SU-DHL-6 (cell line): ENCODE measurements around the gene ERBB4.

Experiments
- H2AFZ ChIP-seq: fragments of 200-600 bp; sonication (generic); 2 replicates; pipeline ENCODE4 v1.6.1; 2014; ENCODE audit warnings: low read depth, mild to moderate bottlenecking, moderate library complexity, mixed read lengths, antibody characterized with exemption, low read length; ENCODE audit not compliant: severe bottlenecking
- H3F3A ChIP-seq: fragments of 200-600 bp; shearing (Covaris generic); 2 replicates; pipeline ENCODE4 v1.6.0; 2016; ENCODE audit warnings: antibody characterized with exemption, mild to moderate bottlenecking; ENCODE audit not compliant: insufficient read depth
- H3K27ac ChIP-seq: fragments of 200-600 bp; sonication (generic); 2 replicates; pipeline ENCODE4 v1.5.1; 2016; ENCODE audit warnings: low read depth, mild to moderate bottlenecking, low read length, moderate library complexity, mixed read lengths
- H3K27me3 ChIP-seq: fragments of 200-600 bp; sonication (generic), shearing (Covaris generic); 2 replicates; pipeline ENCODE4 v1.6.0; 2014; ENCODE audit warnings: mild to moderate bottlenecking, low read length
- H3K36me3 ChIP-seq: fragments of 200-600 bp; sonication (generic); 2 replicates; pipeline ENCODE4 v1.6.1; 2014; ENCODE audit warnings: mild to moderate bottlenecking, low read length, mixed read lengths
- H3K4me2 ChIP-seq: fragments of 300-600, 200-600 bp; shearing (Covaris generic), sonication (generic); 2 replicates; pipeline ENCODE4 v1.6.0; 2014; ENCODE audit warnings: low read length, low read depth, mild to moderate bottlenecking; ENCODE audit not compliant: poor library complexity, severe bottlenecking
- H3K4me3 ChIP-seq: fragments of 200-600 bp; sonication (generic); 2 replicates; pipeline ENCODE4 v1.5.1; 2014; ENCODE audit warnings: antibody characterized with exemption, low read length, mild to moderate bottlenecking, mixed read lengths; ENCODE audit not compliant: insufficient read depth, poor library complexity, severe bottlenecking
- H3K79me2 ChIP-seq: fragments of 200-600 bp; sonication (generic); 2 replicates; pipeline ENCODE4 v1.6.1; 2014; ENCODE audit warnings: mild to moderate bottlenecking, low read length, moderate library complexity; ENCODE audit not compliant: insufficient read depth
- H3K9ac ChIP-seq: fragments of 200-600 bp; sonication (generic); 2 replicates; pipeline ENCODE4 v1.7.0; 2014; ENCODE audit warnings: mild to moderate bottlenecking, low read length
- H3K9me2 ChIP-seq: fragments of 200-600 bp; sonication (generic); replicated peaks from 2 replicates; pipeline ENCODE4 v1.6.1; 2014; ENCODE audit warnings: low read length; ENCODE audit not compliant: insufficient read depth
- H3K9me3 ChIP-seq: fragments of 200-600 bp; sonication (generic); 2 replicates; pipeline ENCODE4 v1.6.1; 2014; ENCODE audit warnings: low read length, mixed read lengths; ENCODE audit not compliant: insufficient read depth
- H4K20me1 ChIP-seq: fragments of 200-600 bp; sonication (generic); 2 replicates; pipeline ENCODE4 v1.6.1; 2014; ENCODE audit warnings: low read depth, mild to moderate bottlenecking, antibody characterized with exemption, low read length, moderate library complexity, mixed read lengths
- EZH2phosphoT487 ChIP-seq: fragments of 200-600 bp; sonication (generic), shearing (Covaris generic); conservative IDR thresholded peaks from 2 replicates; pipeline ENCODE4 v1.6.1; 2018; ENCODE audit warnings: mild to moderate bottlenecking, antibody characterized with exemption, low read length, moderate library complexity, mixed read lengths
- TF ChIP-seq, protein P1 (sequence below): fragments of 200-600 bp; sonication (generic); IDR thresholded peaks from one replicate; pipeline ENCODE4 v1.5.1; 2017; ENCODE audit warnings: antibody characterized with exemption, mild to moderate bottlenecking, low read length, moderate library complexity; ENCODE audit not compliant: insufficient read depth, poor library complexity, severe bottlenecking

ERBB4 gene

DNA sequence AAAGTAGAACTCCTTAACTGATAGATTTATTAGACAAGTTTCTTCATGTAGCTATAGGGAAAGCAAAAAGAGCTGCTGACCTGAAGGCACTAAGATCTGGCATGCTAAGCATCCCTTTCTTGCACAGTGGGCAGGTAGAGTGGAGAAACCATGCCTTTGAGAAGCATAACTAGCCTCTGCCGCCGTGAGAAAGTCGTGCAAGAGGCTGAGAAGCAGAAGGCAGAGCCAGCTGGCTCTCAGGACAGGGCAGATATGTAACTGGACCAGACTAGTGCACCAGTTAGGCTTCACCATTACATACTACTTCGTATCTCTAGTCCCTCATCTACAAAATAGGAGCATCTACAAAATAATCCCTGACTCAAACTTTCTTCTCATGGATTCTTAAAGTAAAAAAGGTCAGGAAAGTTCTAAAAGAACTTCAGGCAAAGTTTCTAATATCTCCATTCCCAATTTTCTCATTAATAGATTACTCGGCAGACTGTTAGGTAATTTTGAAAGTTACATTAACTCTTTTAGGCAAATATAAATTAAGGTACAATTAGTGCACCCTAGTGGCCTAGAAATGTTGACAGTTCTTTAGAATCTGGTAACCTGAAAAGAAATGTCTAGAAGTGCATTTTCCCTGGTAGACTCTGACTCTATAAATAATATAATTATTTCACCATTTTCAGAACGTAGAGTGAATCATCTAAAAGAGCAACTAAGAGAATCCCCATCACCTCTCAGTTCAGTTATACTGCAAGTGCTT lies 10.3 kb downstream of the ERBB4 start:
- Histone ChIP-seq H3F3A (no peaks in the 10 kb centered on the region), H4K20me1 (no peaks in the 10 kb centered on the region), H3K4me2 (no peak overlapping the region), H3K4me3 (no peak overlapping the region), H3K27ac (no peak overlapping the region), H2AFZ (no peak overlapping the region), H3K9ac (no peak overlapping the region), H3K79me2 (no peaks in the 10 kb centered on the region), H3K36me3 (no peaks in the 10 kb centered on the region), H3K27me3 (no peaks in the 10 kb centered on the region), H3K9me3 (no peaks in the 10 kb centered on the region), H3K9me2 (no peaks in the 10 kb centered on the region)
- TF ChIP-seq, protein P1, sequence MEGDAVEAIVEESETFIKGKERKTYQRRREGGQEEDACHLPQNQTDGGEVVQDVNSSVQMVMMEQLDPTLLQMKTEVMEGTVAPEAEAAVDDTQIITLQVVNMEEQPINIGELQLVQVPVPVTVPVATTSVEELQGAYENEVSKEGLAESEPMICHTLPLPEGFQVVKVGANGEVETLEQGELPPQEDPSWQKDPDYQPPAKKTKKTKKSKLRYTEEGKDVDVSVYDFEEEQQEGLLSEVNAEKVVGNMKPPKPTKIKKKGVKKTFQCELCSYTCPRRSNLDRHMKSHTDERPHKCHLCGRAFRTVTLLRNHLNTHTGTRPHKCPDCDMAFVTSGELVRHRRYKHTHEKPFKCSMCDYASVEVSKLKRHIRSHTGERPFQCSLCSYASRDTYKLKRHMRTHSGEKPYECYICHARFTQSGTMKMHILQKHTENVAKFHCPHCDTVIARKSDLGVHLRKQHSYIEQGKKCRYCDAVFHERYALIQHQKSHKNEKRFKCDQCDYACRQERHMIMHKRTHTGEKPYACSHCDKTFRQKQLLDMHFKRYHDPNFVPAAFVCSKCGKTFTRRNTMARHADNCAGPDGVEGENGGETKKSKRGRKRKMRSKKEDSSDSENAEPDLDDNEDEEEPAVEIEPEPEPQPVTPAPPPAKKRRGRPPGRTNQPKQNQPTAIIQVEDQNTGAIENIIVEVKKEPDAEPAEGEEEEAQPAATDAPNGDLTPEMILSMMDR, result no peak
- TF ChIP-seq EZH2phosphoT487, result no peak

DNA sequence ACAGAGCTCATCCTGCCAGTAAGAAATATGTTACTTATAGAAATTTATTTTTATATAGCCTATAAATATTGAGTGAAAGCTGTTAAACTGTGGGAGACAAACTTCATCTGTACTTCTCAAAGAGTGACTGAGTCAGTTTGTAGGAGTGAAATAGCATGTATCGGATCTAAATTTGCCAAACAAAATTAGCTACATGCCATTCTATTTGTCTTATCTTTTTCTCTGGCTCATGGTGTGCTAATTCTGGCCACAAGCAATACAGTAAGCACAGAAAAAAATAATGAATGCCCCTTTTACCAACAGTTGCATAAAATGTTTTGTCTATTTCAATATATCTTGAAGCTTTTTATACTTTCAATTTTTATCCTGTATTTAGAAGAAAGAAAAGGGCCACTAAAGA lies 12.5 kb downstream of the ERBB4 start:
- Histone ChIP-seq H4K20me1 (no peaks in the 10 kb centered on the region), H3K79me2 (no peaks in the 10 kb centered on the region), H3K4me2 (no peak overlapping the region), H3K9me2 (no peaks in the 10 kb centered on the region), H3K27me3 (no peaks in the 10 kb centered on the region), H3K27ac (no peak overlapping the region), H3K36me3 (no peaks in the 10 kb centered on the region), H3F3A (no peaks in the 10 kb centered on the region), H3K9me3 (no peaks in the 10 kb centered on the region), H3K4me3 (no peak overlapping the region), H3K9ac (no peak overlapping the region), H2AFZ (no peak overlapping the region)
- TF ChIP-seq EZH2phosphoT487, result no peak
- TF ChIP-seq, protein P1, result no peak

DNA sequence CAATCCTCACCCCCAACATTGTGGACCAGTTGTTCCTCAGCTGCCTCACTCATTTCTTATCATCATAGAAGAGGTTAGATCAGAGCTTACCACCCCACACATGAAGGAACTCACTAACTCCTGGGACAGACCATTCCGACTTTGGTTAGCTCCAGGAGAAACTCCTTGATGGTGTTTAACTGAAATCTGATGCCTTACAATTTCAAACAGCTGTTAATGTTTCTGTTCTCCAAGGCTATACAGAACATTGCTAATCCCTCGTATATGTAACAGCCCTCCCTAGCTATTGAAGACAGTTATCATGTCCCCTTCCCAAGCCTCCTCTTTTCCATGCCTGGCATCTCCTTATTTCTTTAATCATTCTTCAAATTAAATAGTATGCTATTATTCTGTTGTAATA lies 14.8 kb downstream of the ERBB4 start:
- Histone ChIP-seq H3F3A (no peaks in the 10 kb centered on the region), H3K27ac (no peak overlapping the region), H3K27me3 (no peaks in the 10 kb centered on the region), H4K20me1 (no peaks in the 10 kb centered on the region), H2AFZ (no peak overlapping the region), H3K9ac (no peak overlapping the region), H3K9me3 (no peaks in the 10 kb centered on the region), H3K79me2 (no peaks in the 10 kb centered on the region), H3K36me3 (no peaks in the 10 kb centered on the region), H3K4me2 (no peak overlapping the region), H3K9me2 (no peaks in the 10 kb centered on the region), H3K4me3 (no peak overlapping the region)
- TF ChIP-seq, protein P1, result no peak
- no peak for TF ChIP-seq EZH2phosphoT487
